GM18498 (cell line): ENCODE measurements around the gene LSM8.
"Not testable (repeated sequence)": the region's sequence is repeated elsewhere in the genome, so short reads cannot be mapped to it uniquely, and the experiment has no call there.

Experiments used
- ATAC-seq: cut with Tn5 transposase; IDR thresholded peaks from one replicate; pipeline ENCODE4 v1.9.1; 2021; ENCODE audit warnings: mild to moderate bottlenecking, moderate library complexity; ENCODE audit not compliant: unreplicated experiment

Gene LSM8

GRCh38 chr7:118202061-118202460 is 18.1 kb downstream of the LSM8 start:
- no peak for ATAC-seq

GRCh38 chr7:118214051-118214832 is 30.3 kb downstream of the LSM8 start:
- ATAC-seq = peak; percentile 96

DNA sequence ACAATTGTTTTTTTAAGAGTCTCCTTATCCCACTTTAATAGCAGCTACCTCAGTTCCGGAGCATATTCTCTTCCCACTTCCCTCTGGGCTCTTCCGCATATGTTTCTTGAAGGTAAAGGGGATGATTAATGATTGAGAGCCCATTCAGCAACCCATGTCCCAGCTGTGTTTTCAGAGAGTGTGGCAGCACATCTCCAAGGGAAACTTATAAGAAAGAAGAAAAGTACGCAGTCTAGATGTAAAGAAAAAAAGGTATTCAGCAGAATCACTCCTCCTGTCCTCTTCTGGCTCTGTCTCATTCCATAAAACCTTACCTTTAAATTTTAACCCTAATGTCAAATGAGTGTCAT is 30.8 kb downstream of the LSM8 start:
- ATAC-seq = peak; percentile 15

- no peak for ATAC-seq
Observed at GRCh38 chr7:118217210-118217619, 33.3 kb downstream of the LSM8 start.

DNA sequence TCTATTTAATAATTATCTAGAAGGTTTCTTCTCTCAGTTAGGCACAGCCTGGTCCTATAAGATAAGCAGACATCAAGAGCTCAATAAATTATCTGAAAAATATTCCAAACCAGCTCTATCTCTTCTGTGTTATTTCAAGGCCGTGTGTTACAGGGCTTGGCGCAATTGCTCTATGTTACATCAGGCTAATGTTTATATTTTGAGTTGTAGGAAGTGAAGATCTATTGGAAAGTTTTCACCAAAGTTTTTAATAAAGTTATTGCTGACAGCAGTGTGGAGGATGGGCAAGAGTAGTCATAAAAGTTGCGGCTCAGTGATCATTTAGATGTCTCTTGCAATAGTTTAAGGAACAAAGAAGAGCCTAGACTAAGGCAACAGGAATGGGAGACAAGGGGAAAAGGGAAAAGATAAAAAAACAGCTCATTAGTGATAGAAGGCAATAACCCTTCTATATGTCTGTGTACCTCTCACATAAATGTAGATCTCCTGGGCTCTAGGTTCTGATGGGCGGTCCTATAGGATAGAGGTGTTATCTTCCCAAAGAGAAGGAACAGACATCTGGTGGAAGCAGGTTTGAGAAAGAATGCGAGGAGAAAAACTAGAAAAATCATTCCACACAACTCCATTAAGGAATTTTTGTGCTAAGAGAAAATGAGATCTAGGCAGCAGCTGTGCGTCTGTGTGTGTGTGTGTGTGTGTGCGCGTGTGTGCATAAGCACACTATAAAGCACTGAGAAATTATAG is 34.6 kb downstream of the LSM8 start:
- ATAC-seq = no peak

DNA sequence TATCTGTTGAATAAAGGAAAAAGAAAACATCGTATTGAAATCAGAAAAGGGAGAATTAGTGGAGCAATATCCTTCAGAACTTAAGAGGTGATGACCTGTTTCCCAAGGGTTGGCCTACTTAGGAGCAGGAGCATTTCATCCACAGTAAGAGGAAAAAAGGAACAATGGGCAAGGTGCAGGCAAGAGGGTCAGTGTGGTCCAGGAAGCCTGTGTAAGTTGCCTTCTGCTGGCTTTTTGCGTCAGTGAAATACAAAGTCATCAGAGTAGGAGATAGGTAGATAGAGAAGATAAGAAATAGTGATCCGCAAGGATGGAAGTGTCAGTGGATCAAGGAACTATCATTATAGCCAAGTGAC is 35.2 kb downstream of the LSM8 start:
- ATAC-seq = no peak

GRCh38 chr7:118220583-118220982 is 36.6 kb downstream of the LSM8 start:
- ATAC-seq = no peak

DNA sequence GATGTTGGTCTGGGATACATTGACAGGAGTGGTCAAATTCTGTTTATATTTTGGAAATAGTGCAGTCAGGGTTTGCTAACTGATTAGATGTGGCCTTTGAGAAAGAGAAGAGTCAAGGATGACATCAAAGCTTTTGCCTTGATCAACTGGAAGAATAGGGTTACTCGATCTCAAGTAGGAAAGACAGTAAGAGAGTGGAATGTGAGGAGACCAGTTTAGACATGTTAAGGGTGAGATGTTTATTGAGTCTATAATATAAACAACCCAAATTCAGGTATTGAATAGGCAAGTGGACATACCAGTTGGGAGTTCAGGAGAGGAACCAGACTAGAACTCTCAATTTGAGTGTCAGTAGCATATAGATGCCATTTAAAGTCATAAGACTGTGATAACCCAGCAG is 38.6 kb downstream of the LSM8 start:
- ATAC-seq = no peak

DNA sequence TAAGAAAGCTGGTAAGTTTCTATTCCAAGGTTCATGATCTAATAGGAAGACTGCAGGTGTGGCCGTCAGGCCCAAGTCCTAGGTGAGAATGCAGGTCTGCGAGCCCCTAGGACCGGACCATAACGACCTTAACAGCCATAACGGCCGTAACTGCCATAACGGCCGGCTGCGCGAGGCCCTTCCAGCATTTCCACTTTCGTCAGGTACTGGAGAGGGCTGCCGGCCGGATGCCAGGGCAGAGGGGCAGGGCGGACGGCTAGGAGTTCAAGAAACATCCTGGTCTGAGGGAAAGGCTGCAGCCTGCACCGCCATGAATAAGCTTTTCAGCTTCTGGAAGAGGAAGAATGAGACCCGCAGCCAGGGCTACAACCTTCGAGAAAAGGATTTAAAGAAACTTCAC is 40.6 kb downstream of the LSM8 start, which contains the start of gene ANKRD7:
Gene ANKRD7 (plus strand): TSS at position 184 of the 400 bp plus-strand sequence. CDS start 127 bp downstream, at position 311.
- ATAC-seq = no peak

DNA sequence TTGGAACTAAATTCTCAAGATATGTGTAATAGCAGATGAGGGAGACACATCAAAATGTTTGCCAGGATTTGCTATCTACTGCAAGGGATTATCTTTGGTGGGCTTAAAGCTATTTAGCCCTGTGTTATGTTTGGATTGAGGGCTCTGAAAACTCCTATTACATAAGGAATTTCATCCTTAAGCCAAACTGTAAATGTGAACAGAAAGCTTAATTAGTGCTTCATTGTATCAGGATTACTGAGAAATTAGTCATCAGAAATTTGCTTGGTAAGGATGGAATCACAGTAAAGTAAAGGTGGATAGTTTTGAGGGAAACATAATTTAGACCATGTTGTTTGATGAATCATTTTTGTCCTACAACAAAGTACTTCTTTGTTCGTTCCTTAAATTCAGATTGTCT is 48.9 kb downstream of the LSM8 start:
- ATAC-seq = no peak

DNA sequence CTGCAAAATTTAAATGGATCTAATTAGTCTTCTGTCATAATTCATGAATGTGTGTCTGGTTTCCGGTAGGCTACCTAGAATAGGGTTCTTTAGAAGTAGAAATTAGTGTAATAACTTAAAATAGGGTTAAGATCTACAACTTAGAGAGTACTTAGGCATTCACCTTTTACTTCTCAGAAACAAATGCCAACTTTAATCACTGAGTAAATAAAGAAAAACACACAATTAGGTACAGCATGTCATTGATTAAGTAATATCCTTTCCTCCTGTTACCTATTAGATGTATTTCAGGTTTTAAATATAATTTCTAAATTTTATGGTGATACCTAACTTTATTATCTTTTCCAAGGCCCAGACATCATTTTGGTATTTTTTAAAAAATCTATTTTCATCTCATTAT is 49.8 kb downstream of the LSM8 start:
- ATAC-seq = no peak

DNA sequence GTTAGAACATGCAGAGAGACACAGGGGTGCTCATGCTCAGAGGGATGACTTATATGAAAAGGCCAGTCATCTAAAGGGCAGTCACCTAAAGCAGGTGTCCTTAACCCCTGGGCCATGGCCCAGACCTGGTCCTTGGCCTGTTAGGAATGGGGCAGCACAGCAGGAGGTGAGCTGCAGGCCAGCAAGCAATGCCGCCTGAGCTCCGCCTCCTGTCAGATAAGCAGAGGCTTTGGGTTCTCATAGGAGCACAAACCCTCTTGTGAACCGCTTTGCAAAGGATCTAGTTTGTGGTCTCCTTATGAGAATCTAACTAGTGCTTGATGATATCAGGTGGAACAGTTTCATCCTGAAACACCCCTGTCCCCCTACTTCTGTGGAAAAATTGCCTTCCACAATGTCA is 55.0 kb downstream of the LSM8 start:
- no peak for ATAC-seq

GRCh38 chr7:118240320-118240719 is 56.4 kb downstream of the LSM8 start:
- ATAC-seq = not testable (repeated sequence)
